WTC11 (cell line): Measurements from ENCODE around the gene SLC22A25.

Experiments used
- ATF2 ChIP-seq: sonication (generic); formaldehyde crosslinking; IDR thresholded peaks from 2 replicates; pipeline ENCODE4 v1.8.1; 2022; ENCODE audit warnings: low read depth, missing genetic modification reagents, borderline replicate concordance
- ATF6 ChIP-seq: sonication (generic); formaldehyde crosslinking; IDR thresholded peaks from 2 replicates; pipeline ENCODE4 v1.8.1; 2023; ENCODE audit warnings: mild to moderate bottlenecking, missing genetic modification reagents
- CBFB ChIP-seq: sonication (generic); formaldehyde crosslinking; IDR thresholded peaks from 2 replicates; pipeline ENCODE4 v1.8.1; 2022; ENCODE audit warnings: mild to moderate bottlenecking, low read depth, missing genetic modification reagents
- CTCF ChIP-seq: fragments of 200-600 bp; IDR thresholded peaks from 2 replicates; pipeline ENCODE4 v1.8.0; 2022; ENCODE audit warnings: antibody characterized with exemption
- ELF4 ChIP-seq: sonication (generic); formaldehyde crosslinking; IDR thresholded peaks from 2 replicates; pipeline ENCODE4 v1.8.1; 2022; ENCODE audit warnings: low read depth, mild to moderate bottlenecking, moderate library complexity, missing genetic modification reagents
- EMX1 ChIP-seq: fragments of 250-450 bp; sonication (Bioruptor Pico); IDR thresholded peaks from 2 replicates; pipeline ENCODE4 v1.8.0; 2021; ENCODE audit warnings: mild to moderate bottlenecking
- GABPB1 ChIP-seq: sonication (generic); formaldehyde crosslinking; IDR thresholded peaks from 2 replicates; pipeline ENCODE4 v1.8.1; 2023; ENCODE audit warnings: mild to moderate bottlenecking, missing genetic modification reagents
- NFE2L1 ChIP-seq: sonication (generic); formaldehyde crosslinking; IDR thresholded peaks from 2 replicates; pipeline ENCODE4 v1.8.1; 2023; ENCODE audit warnings: missing genetic modification reagents
- TEAD1 ChIP-seq: sonication (generic); formaldehyde crosslinking; IDR thresholded peaks from 2 replicates; pipeline ENCODE4 v1.8.0; 2022; ENCODE audit warnings: mild to moderate bottlenecking, missing genetic modification reagents
- USF1 ChIP-seq: sonication (generic); formaldehyde crosslinking; IDR thresholded peaks from 2 replicates; pipeline ENCODE4 v1.8.0; 2022; ENCODE audit warnings: mild to moderate bottlenecking, missing genetic modification reagents
- USF2 ChIP-seq: sonication (generic); formaldehyde crosslinking; IDR thresholded peaks from 2 replicates; pipeline ENCODE4 v1.8.1; 2023; ENCODE audit warnings: mild to moderate bottlenecking, missing genetic modification reagents, moderate library complexity

GRCh38 chr11:63289658-63290057 is 46.3 kb upstream of the SLC22A25 start:
- TF ChIP-seq GABPB1: no peak
- no peak for TF ChIP-seq CTCF
- no peak for TF ChIP-seq ELF4 (CRISPR knock-in tag)
- TF ChIP-seq ATF6 (CRISPR knock-in tag): no peak
- no peak for TF ChIP-seq NFE2L1
- TF ChIP-seq EMX1 (CRISPR knock-in tag): no peak
- TF ChIP-seq USF1: no peak
- no peak for TF ChIP-seq USF2
- no peak for TF ChIP-seq CBFB
- TF ChIP-seq TEAD1 (CRISPR knock-in tag): no peak
- no peak for TF ChIP-seq ATF2 (CRISPR knock-in tag)
